Cardiac septum (tissue), 1 donor: ENCODE measurements around the gene DAAM1. TPM values are rescaled to one million over a fixed set of nuclear protein-coding genes. Genes with fewer than 3 reads are reported as not detected.

Source experiments
- DNase-seq: peaks from one replicate; pipeline ENCODE4 v3.0.0-alpha.2; 2020; ENCODE audit warnings: low spot score
- intact Hi-C: fragments of 100-400 bp; cut with DNase I; formaldehyde crosslinking; loops from one replicate; pipeline ENCODE4 v1.14.0; 2022
- total RNA-seq: library from RNA; stranded (reverse); fragmentation: NEBNext Ultra II Directional; extraction: Animal tissue kit (Norgen Biotek cat#: 25700); gene quantifications from one replicate; pipeline ENCODE4 v1.2.1, GENCODE V29; 2021
- donor health status: DM: no; HTN: no; CAD: no.

The DAAM1 gene
- total RNA-seq, 1 donor from 2014 or later, result 83.8 TPM

- intact Hi-C loops, result no loop called here
- no peak for DNase-seq
Measured at GRCh38 chr14:59247801-59248584, 59.5 kb downstream of the DAAM1 start.

- intact Hi-C loops, result no loop called here
- DNase-seq, result no peak
Measured at GRCh38 chr14:59249029-59249428, 60.6 kb downstream of the DAAM1 start.

- DNase-seq, result no peak
- intact Hi-C loops, result no loop called here
Measured at GRCh38 chr14:59251811-59252771, 63.6 kb downstream of the DAAM1 start.

GRCh38 chr14:59252772-59253500 is 64.5 kb downstream of the DAAM1 start:
- no peak for DNase-seq
- intact Hi-C loops, result no loop called here

GRCh38 chr14:59253527-59253926 is 65.1 kb downstream of the DAAM1 start:
- no peak for DNase-seq
- intact Hi-C loops, result no loop called here

- DNase-seq, result no peak
- intact Hi-C loops, result no loop called here
Measured at GRCh38 chr14:59254146-59254910, 65.9 kb downstream of the DAAM1 start.

- DNase-seq, result no peak
- intact Hi-C loops, result loop anchor here (5.0 kb wide), 1 partner anchor 57 kb away; no protein-coding TSS in a partner anchor
Measured at GRCh38 chr14:59254911-59255545, 66.6 kb downstream of the DAAM1 start.

- intact Hi-C loops, result loop anchor here (5.0 kb wide), 1 partner anchor 56 kb away; no protein-coding TSS in a partner anchor
- DNase-seq, result no peak
Measured at GRCh38 chr14:59256331-59256730, 67.9 kb downstream of the DAAM1 start.

GRCh38 chr14:59261334-59261733 is 72.9 kb downstream of the DAAM1 start:
- intact Hi-C loops, result no loop called here

GRCh38 chr14:59262717-59263454 is 74.4 kb downstream of the DAAM1 start:
- intact Hi-C loops, result no loop called here
- DNase-seq, result no peak

More at GRCh38 chr14:59261334-59261733, 72.9 kb downstream of the DAAM1 start:
- no peak for DNase-seq

GRCh38 chr14:59265808-59266207 is 77.3 kb downstream of the DAAM1 start:
- no peak for DNase-seq
- intact Hi-C loops, result no loop called here

- intact Hi-C loops, result no loop called here
Measured at GRCh38 chr14:59267046-59267445, 78.6 kb downstream of the DAAM1 start.

GRCh38 chr14:59268011-59268410 is 79.5 kb downstream of the DAAM1 start:
- intact Hi-C loops, result no loop called here
- no peak for DNase-seq

More at GRCh38 chr14:59267046-59267445, 78.6 kb downstream of the DAAM1 start:
- no peak for DNase-seq

GRCh38 chr14:59268858-59269257 is 80.4 kb downstream of the DAAM1 start:
- DNase-seq, result no peak
- intact Hi-C loops, result no loop called here

GRCh38 chr14:59269466-59269865 is 81.0 kb downstream of the DAAM1 start:
- DNase-seq, result no peak
- intact Hi-C loops, result no loop called here

- intact Hi-C loops, result no loop called here
- no peak for DNase-seq
Measured at GRCh38 chr14:59271256-59271655, 82.8 kb downstream of the DAAM1 start.

- DNase-seq, result no peak
- intact Hi-C loops, result no loop called here
Measured at GRCh38 chr14:59271734-59272133, 83.3 kb downstream of the DAAM1 start.

- no peak for DNase-seq
- intact Hi-C loops, result no loop called here
Measured at GRCh38 chr14:59272633-59273032, 84.2 kb downstream of the DAAM1 start.
